Embryonic facial prominence (tissue), 1 donor: ENCODE results near the gene ORAI3.

Source experiments
- DNase-seq: peaks from one replicate; pipeline ENCODE4 v3.0.0-alpha.2; 2016; ENCODE audit errors: extremely low spot score

Gene ORAI3

GRCh38 chr16:30971298-30971697, 22.4 kb downstream of the ORAI3 start:
- DNase-seq, result no peak

GRCh38 chr16:30972872-30973271, 24.0 kb downstream of the ORAI3 start:
- DNase-seq, result no peak

DNA sequence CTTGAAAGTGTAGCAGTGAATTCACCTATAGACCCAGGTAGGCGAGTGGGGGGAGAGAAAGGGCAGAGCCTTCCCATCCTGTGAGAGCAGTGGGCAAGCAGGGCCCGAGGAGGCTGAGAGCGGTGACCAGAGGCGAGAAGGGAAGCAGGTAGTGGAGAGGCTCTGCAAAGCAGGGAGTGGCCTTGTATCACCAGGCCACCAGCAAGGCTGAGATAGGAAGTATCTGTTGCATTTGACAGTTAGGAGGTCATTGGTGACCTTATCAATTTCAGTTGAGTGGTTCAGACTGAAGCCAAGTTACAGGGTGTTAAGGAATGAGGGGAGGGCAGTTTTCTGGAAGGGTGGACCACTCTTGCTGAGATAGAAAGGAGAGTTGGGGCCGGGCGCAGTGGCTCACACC, 25.5 kb downstream of the ORAI3 start:
- DNase-seq, result no peak

- no peak for DNase-seq
These were observed 27.6 kb downstream of the ORAI3 start for GRCh38 chr16:30976486-30976885.

- DNase-seq, result no peak
These were observed 28.6 kb downstream of the ORAI3 start for GRCh38 chr16:30977502-30977901.

- no peak for DNase-seq
These were observed 30.5 kb downstream of the ORAI3 start for GRCh38 chr16:30979170-30980022.

GRCh38 chr16:30980023-30980371, 31.1 kb downstream of the ORAI3 start:
- no peak for DNase-seq

DNA sequence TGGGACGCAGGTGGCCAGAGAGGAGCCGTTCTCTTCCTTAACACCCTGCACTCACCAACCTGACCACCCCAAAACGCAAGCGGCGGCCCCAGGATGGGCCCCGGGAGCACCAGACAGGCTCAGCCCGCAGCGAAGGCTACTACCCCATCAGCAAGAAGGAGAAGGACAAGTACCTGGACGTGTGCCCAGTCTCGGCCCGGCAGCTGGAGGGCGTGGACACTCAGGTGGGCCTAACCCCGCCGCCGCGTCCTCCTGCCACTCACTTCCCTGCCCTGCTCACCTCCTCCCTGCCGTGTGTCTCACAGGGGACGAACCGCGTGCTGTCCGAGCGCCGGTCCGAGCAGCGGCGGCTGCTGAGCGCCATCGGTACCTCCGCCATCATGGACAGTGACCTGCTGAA, 31.6 kb downstream of the ORAI3 start:
- DNase-seq, result no peak

DNA sequence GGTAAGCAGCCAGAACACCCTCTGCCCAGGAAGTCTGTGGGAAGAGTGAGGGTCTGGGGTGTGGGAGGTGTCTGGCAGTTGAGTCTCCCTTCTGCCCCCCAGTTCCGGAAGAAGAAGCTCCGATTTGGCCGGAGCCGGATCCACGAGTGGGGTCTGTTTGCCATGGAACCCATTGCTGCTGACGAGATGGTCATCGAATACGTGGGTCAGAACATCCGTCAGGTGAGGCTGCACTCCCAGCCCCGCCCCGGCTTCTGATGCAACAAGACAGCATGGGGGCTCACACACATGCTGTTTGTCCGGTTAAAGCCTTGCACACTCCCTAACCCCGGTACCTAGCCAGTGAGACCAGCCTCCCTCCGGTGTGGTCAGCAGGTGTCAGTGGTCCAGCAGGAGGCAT, 32.1 kb downstream of the ORAI3 start:
- no peak for DNase-seq

DNA sequence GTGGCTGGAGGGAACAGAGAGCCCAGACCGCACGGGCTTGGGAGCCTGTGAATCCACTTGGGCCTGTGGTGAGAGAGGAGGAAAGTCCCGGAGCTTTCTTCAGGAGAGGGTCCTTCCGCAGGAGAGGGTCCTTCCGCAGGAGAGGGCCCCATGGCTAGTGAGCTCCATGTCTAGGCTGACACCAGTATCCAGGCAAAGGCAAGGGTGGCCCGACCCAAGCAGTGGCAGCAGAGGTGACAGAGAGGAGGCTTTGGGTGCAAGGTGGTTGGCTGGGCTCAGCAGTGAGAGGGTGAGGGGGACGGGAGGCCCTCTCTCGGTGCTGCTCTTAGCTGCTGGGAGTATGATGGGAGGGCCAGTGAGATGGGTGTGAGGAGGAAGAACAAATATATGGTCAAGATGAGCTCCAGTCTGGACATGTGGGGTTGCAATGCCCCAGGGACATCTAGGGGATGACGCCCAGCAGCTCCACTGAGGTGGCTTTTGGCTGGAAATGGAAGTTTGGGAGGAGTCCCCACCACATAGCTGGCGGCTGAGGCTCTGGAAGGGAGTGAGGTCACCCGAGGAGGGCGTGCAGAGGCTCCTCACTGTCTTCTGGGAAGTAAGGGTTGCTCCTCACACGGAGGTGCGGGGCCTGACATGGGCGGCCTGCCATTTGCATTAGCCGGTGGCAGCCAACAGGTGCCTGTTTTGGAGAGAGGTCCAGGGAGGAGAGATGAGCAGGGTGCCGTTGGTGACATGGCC, 33.9 kb downstream of the ORAI3 start:
- DNase-seq, result no peak

DNA sequence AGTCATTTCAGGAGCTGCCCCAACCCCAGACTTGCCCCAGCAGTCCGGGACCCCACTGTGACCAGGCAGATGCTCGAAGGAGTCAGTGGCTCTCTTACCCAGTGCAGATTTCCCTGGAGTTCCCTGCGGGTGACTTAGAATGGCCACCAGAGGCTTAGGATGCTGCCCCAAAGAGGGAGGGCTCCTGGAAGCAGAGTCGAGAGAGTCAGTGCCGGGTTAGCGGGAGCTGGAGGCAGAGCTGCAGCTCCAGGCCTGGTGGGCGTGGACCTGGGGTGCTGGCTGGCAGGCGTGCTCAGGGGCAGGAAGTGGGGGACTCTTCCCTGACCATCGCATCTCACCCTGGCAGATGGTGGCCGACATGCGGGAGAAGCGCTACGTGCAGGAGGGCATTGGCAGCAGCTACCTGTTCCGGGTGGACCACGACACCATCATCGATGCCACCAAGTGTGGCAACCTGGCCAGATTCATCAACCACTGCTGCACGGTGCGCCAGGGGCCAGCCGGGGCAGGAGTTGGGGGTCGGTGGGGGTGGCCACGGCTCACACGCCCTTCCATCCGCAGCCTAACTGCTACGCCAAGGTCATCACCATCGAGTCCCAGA, 34.5 kb downstream of the ORAI3 start:
- DNase-seq, result no peak

- no peak for DNase-seq
These were observed 35.2 kb downstream of the ORAI3 start for GRCh38 chr16:30983898-30984610.

GRCh38 chr16:30984669-30985400, 36.0 kb downstream of the ORAI3 start, which contains the start of gene HSD3B7:
Gene HSD3B7 (plus strand): TSS chr16:30985207. CDS start chr16:30985659, 452 bp downstream.
- DNase-seq, result peak; percentile 76

- DNase-seq, result no peak
These were observed 36.7 kb downstream of the ORAI3 start for GRCh38 chr16:30985401-30986128.

- DNase-seq, result no peak
These were observed 37.5 kb downstream of the ORAI3 start for GRCh38 chr16:30986129-30986991.

GRCh38 chr16:30987581-30988190, 38.8 kb downstream of the ORAI3 start:
- DNase-seq, result no peak

DNA sequence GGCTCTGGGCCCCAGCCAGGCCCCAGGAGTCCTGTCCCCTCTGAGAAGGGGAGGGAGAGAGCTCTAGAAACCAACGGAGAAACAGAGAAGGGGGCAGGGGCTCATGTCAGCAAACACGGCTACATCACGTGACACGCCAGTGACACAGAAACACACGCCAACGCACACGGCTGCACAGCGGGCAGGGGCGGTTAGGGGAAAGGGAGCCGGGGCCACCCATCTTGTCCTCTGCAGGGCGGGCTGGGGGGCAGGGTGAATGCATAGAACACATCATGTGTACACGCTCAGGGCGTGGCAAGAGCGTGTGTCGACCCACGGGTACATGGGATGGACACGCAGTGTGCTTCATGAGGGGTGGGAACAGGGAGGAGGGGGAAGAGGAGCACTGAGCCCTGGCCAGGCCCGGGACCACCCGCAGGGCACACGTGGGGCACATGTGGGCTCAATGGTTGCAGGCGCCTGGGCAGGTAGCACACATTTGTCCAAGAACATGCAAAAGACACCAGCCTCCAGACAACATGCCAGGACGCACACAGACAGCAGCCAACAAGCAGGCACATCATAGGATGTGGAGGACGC, 40.7 kb downstream of the ORAI3 start:
- no peak for DNase-seq

DNA sequence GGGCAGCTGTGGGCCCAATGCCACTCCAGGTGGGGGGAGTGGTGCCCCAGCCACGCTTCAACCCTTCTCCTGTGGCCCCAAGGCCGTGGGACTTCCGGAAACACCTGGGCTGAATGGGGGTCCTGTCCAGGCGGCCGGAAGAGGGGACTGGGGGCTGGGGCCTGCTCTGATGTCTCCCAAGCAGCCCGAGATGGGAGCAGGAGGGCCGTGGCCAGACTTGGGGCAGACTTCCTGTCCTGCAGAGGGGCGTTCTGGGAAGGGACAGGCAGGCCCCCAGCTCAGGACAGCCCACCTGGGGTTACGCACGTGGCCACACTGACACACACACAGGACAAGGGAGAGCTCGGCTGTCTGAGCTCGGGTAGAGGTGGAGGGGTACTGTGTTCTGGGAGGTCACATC, 41.2 kb downstream of the ORAI3 start:
- DNase-seq, result no peak

DNA sequence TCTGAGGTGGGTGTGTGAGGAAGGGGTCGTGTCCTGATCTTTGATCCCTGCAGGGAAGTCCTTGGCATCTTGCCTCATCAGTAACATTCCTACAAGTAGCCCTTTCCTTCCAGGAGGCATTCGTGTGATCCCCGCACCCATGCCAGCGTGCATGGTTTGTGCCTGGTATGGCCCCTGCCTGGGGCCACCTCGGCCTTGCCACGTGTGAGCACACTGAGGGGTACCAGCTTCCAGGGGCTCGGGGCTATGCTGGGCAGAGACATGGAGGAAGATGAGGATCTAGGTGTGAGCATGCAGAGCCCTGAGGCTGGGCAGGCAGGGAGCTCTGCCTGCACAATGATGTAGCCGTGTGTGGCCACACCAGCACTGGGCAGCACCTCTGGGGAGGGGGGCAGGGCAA, 42.2 kb downstream of the ORAI3 start:
- no peak for DNase-seq
